Kidney (tissue), 14 donors: ENCODE measurements around the gene TSHZ2. TPM values are rescaled to one million over a fixed set of nuclear protein-coding genes. Genes with fewer than 3 reads are reported as not detected.
A peak's percentile ranks its signal among the peaks of the same experiment; 100 is the strongest.

Source experiments
- DNase-seq, 5 donors: peaks; one replicate each; pipeline ENCODE4 v3.0.0-alpha.2; 2013 to 2020
- FAIRE-seq: peaks from 2 replicates; lab custom pipeline; 2012; peaks lifted over from hg19 to GRCh38; lab: Jason Lieb, UNC
- H3K27ac ChIP-seq, 2 donors: one replicate each; pipeline ENCODE4 v1.7.0; 2013; ENCODE audit warnings: low read depth in 2 of 2, low read length in 2 of 2, inconsistent platforms in 1 of 2
- H3K27me3 ChIP-seq: one replicate; pipeline ENCODE4 v1.7.1; 2013; ENCODE audit warnings: low read length, inconsistent platforms; ENCODE audit not compliant: control insufficient read depth, insufficient read depth
- H3K36me3 ChIP-seq, 3 donors: one replicate each; pipeline versions ENCODE4 v1.7.0 to v1.7.1; 2013; ENCODE audit warnings: low read length in 3 of 3, control low read depth in 1 of 3, inconsistent platforms in 1 of 3; ENCODE audit not compliant: insufficient read depth in 3 of 3, control insufficient read depth in 2 of 3
- H3K4me1 ChIP-seq, 3 donors: one replicate each; pipeline versions ENCODE4 v1.7.0 to v1.7.1; 2013; ENCODE audit warnings: low read length in 3 of 3, inconsistent platforms in 1 of 3, low read depth in 1 of 3; ENCODE audit not compliant: control insufficient read depth in 2 of 3, insufficient read depth in 2 of 3
- H3K4me3 ChIP-seq, 3 donors: one replicate each; pipeline versions ENCODE4 v1.7.0 to v1.8.1; 2013; ENCODE audit warnings: low read length in 3 of 3, control low read depth in 1 of 3, inconsistent platforms in 1 of 3
- H3K9ac ChIP-seq, 3 donors: one replicate each; pipeline versions ENCODE4 v1.7.0 to v1.7.1; 2013; ENCODE audit warnings: low read length in 3 of 3, control low read depth in 1 of 3, inconsistent platforms in 1 of 3
- H3K9me3 ChIP-seq, 3 donors: one replicate each; pipeline versions ENCODE4 v1.7.0 to v1.7.1; 2013; ENCODE audit warnings: low read length in 3 of 3, control low read depth in 1 of 3, inconsistent platforms in 1 of 3; ENCODE audit not compliant: control insufficient read depth in 2 of 3, insufficient read depth in 1 of 3
- intact Hi-C: fragments of 100-400 bp; cut with DNase I; formaldehyde crosslinking; loops from one replicate; pipeline ENCODE4 v1.11.1; 2022
- polyA plus RNA-seq: library from polyadenylated mRNA; stranded (reverse); fragments of 350-450 nt; fragmentation: Illumina TruSeq; extraction: RNeasy Lipid Tissue Mini Kit (QIAGEN cat#74804); gene quantifications from one replicate; pipeline ENCODE4 v1.2.3, GENCODE V29; 2014; ENCODE audit warnings: low read depth, low replicate concordance; ENCODE audit not compliant: insufficient read depth
- total RNA-seq: library from RNA; stranded (reverse); fragmentation: NEBNext Ultra II Directional; extraction: Animal tissue kit (Norgen Biotek cat#: 25700); gene quantifications from one replicate; pipeline ENCODE4 v1.2.1, GENCODE V29; 2021
- TF ChIP-seq, protein P1 (sequence below): IDR thresholded peaks from 3 replicates; pipeline ENCODE4 v1.5.1; 2012; ENCODE audit warnings: mild to moderate bottlenecking, moderate library complexity, borderline replicate concordance; ENCODE audit not compliant: insufficient read depth; ENCODE audit errors: extremely low read depth
- donor health status: control.
- donor health status: control.
- donor health status: control.
- donor health status: control.
- donor health status: control.
- donor health status: DM: yes; HTN: yes; CAD: no.
- donor health status: Normal renal cell carcinoma (clear cell type).

Gene TSHZ2
- total and polyA plus RNA-seq, 2 donors from 2014 or later, result 0.86 to 15.5 TPM

- Histone ChIP-seq H3K27ac (no peak overlapping the region), H3K4me1 (no peaks in the 10 kb centered on the region), H3K36me3 (no peaks in the 10 kb centered on the region), H3K9ac (no peak overlapping the region), H3K9me3 (peaks cover 0 to 5% (median 4%) of the 10 kb centered on the region in 3 donors), H3K4me3 (no peak overlapping the region), H3K27me3 (no peaks in the 10 kb centered on the region)
- intact Hi-C loops, result no loop called here
- DNase-seq (no peak), FAIRE-seq (no peak)
- TF ChIP-seq, protein P1, sequence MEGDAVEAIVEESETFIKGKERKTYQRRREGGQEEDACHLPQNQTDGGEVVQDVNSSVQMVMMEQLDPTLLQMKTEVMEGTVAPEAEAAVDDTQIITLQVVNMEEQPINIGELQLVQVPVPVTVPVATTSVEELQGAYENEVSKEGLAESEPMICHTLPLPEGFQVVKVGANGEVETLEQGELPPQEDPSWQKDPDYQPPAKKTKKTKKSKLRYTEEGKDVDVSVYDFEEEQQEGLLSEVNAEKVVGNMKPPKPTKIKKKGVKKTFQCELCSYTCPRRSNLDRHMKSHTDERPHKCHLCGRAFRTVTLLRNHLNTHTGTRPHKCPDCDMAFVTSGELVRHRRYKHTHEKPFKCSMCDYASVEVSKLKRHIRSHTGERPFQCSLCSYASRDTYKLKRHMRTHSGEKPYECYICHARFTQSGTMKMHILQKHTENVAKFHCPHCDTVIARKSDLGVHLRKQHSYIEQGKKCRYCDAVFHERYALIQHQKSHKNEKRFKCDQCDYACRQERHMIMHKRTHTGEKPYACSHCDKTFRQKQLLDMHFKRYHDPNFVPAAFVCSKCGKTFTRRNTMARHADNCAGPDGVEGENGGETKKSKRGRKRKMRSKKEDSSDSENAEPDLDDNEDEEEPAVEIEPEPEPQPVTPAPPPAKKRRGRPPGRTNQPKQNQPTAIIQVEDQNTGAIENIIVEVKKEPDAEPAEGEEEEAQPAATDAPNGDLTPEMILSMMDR, result no peak
Measured at GRCh38 chr20:53309515-53309914, 337.4 kb downstream of the TSHZ2 start.

DNA sequence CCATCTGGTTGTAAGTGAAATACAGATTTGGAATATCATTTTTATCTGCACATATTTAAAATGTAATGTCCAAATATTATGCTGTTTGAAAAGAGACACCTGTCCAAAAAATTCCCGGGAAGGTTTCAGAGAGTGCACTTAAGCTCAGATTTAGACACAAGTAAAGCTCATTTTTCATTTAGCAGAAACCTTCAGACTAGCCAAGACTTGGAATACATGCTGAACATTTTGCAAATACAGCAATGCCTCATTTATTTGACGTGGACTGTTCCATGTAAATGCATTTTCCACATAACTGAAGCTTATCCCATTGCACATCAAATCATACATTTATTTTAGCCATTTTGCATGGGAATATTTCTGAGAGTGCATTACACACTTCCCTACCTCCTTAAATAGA is 340.8 kb downstream of the TSHZ2 start:
- intact Hi-C loops, result no loop called here
- peaks cover 0 to 2% (median 0%) of the 10 kb centered on the region in 3 donors for H3K4me1 ChIP-seq
- no peaks in the 10 kb centered on the region for H3K36me3 ChIP-seq
- TF ChIP-seq, protein P1, result no peak
- DNase-seq, result peak in 1 of 5 donors; percentile 47
- H3K4me3 ChIP-seq, result no peak overlapping the region
- FAIRE-seq, result no peak
- no peaks in the 10 kb centered on the region for H3K27me3 ChIP-seq
- H3K9ac ChIP-seq, result no peak overlapping the region
- H3K27ac ChIP-seq, result no peak overlapping the region
- H3K9me3 ChIP-seq, result peaks cover 0 to 5% (median 4%) of the 10 kb centered on the region in 3 donors

GRCh38 chr20:53316206-53316937 is 344.2 kb downstream of the TSHZ2 start:
- peaks cover 0 to 2% (median 0%) of the 10 kb centered on the region in 3 donors for H3K4me1 ChIP-seq
- H3K9ac ChIP-seq, result no peak overlapping the region
- FAIRE-seq, result no peak
- DNase-seq, result no peak
- H3K27ac ChIP-seq, result no peak overlapping the region
- H3K4me3 ChIP-seq, result no peak overlapping the region
- TF ChIP-seq, protein P1, result no peak
- intact Hi-C loops, result no loop called here
- H3K9me3 ChIP-seq, result no peaks in the 10 kb centered on the region
- H3K36me3 ChIP-seq, result no peaks in the 10 kb centered on the region
- H3K27me3 ChIP-seq, result no peaks in the 10 kb centered on the region
